Neural progenitor cell (in vitro differentiated cells): Measurements from ENCODE around the gene METTL8. TPM values are rescaled to one million over a fixed set of nuclear protein-coding genes. Genes with fewer than 3 reads are reported as not detected.

Experiments
- DNase-seq: peaks from one replicate; pipeline ENCODE4 v3.0.0-alpha.2; 2016; ENCODE audit warnings: low spot score
- H2AFZ ChIP-seq: fragments of 200-600 bp; sonication (generic); replicated peaks from 2 replicates; pipeline ENCODE4 v1.6.1; 2016; ENCODE audit warnings: antibody characterized with exemption
- H3F3A ChIP-seq: fragments of 200-600 bp; sonication (generic); 2 replicates; pipeline ENCODE4 v1.6.1; 2016; ENCODE audit warnings: antibody characterized with exemption, low read depth
- H3K27ac ChIP-seq: fragments of 200-600 bp; sonication (generic); 2 replicates; pipeline ENCODE4 v1.5.1; 2016; ENCODE audit warnings: mild to moderate bottlenecking
- H3K27me3 ChIP-seq: fragments of 200-600 bp; sonication (generic); 2 replicates; pipeline ENCODE4 v1.6.1; 2016; ENCODE audit warnings: mild to moderate bottlenecking, moderate library complexity
- H3K36me3 ChIP-seq: fragments of 200-600 bp; sonication (generic); 2 replicates; pipeline ENCODE4 v1.5.1; 2016
- H3K4me1 ChIP-seq: fragments of 200-600 bp; sonication (generic); 2 replicates; pipeline ENCODE4 v1.6.1; 2016; ENCODE audit warnings: mixed run types
- H3K4me2 ChIP-seq: fragments of 200-600 bp; sonication (generic); 2 replicates; pipeline ENCODE4 v1.6.1; 2016
- H3K4me3 ChIP-seq: fragments of 200-600 bp; sonication (generic); 2 replicates; pipeline ENCODE4 v1.5.1; 2016
- H3K79me2 ChIP-seq: fragments of 200-600 bp; sonication (generic); 2 replicates; pipeline ENCODE4 v1.6.1; 2016; ENCODE audit warnings: low read depth
- H3K9ac ChIP-seq: fragments of 200-600 bp; sonication (generic); 2 replicates; pipeline ENCODE4 v1.6.1; 2016
- H3K9me3 ChIP-seq: fragments of 200-600 bp; sonication (generic); 2 replicates; pipeline ENCODE4 v1.5.1; 2016; ENCODE audit warnings: low read depth
- H4K20me1 ChIP-seq: fragments of 200-600 bp; sonication (generic); 2 replicates; pipeline ENCODE4 v1.6.1; 2016; ENCODE audit warnings: low read depth
- H3K27ac Mint-ChIP-seq: 3 replicates; pipeline ENCODE4 v1.8.0; 2021; ENCODE audit warnings: mixed read lengths
- H3K27me3 Mint-ChIP-seq: 2 replicates; pipeline ENCODE4 v1.8.0; 2022; ENCODE audit warnings: low read depth, mild to moderate bottlenecking, inconsistent platforms, moderate library complexity, mixed read lengths; ENCODE audit not compliant: insufficient read depth
- H3K36me3 Mint-ChIP-seq: 3 replicates; pipeline ENCODE4 v1.8.0; 2021; ENCODE audit warnings: mixed read lengths
- H3K4me1 Mint-ChIP-seq: 3 replicates; pipeline ENCODE4 v1.8.0; 2021; ENCODE audit warnings: mixed read lengths
- H3K4me3 Mint-ChIP-seq: 3 replicates; pipeline ENCODE4 v1.8.0; 2021; ENCODE audit warnings: mild to moderate bottlenecking, moderate library complexity, mixed read lengths
- H3K9me3 Mint-ChIP-seq: 3 replicates; pipeline ENCODE4 v1.8.0; 2020; ENCODE audit warnings: mixed read lengths
- CTCF ChIP-seq: fragments of 200-600 bp; sonication (generic); IDR thresholded peaks from 2 replicates; pipeline ENCODE4 v1.5.1; 2017; ENCODE audit warnings: antibody characterized with exemption, mild to moderate bottlenecking
- EZH2 ChIP-seq: fragments of 200-600 bp; sonication (generic); IDR thresholded peaks from 2 replicates; pipeline ENCODE4 v1.6.1; 2017; ENCODE audit warnings: antibody characterized with exemption, mild to moderate bottlenecking, moderate library complexity
- EZH2phosphoT487 ChIP-seq: fragments of 200-600 bp; sonication (generic); IDR thresholded peaks from 2 replicates; pipeline ENCODE4 v1.6.1; 2017; ENCODE audit warnings: antibody characterized with exemption
- total RNA-seq: library from RNA; depleted of rRNA; stranded (reverse); fragments of >200 nt; gene quantifications from 2 replicates; pipeline ENCODE4 v1.2.3, GENCODE V29; 2015; ENCODE audit warnings: low replicate concordance

Gene METTL8
- total RNA-seq, 1 donor from 2014 or later, result 29.2 TPM

- Histone ChIP-seq H3K9ac (no peak overlapping the region), H3K4me2 (no peak overlapping the region), H4K20me1 (no peaks in the 10 kb centered on the region), H3K4me3 (no peak overlapping the region), H3K27me3 (no peaks in the 10 kb centered on the region), H3K27ac (no peak overlapping the region), H3F3A (peaks cover 4% of the 10 kb centered on the region), H2AFZ (no peak overlapping the region), H3K36me3 (no peaks in the 10 kb centered on the region), H3K4me1 (no peaks in the 10 kb centered on the region), H3K9me3 (peaks cover 7% of the 10 kb centered on the region), H3K79me2 (no peaks in the 10 kb centered on the region)
- Mint-ChIP-seq H3K9me3 (peaks cover 15% of the 10 kb centered on the region), H3K27me3 (peaks cover 4% of the 10 kb centered on the region), H3K27ac (no peak overlapping the region), H3K36me3 (peaks cover 10% of the 10 kb centered on the region), H3K4me1 (peaks cover 6% of the 10 kb centered on the region), H3K4me3 (no peak overlapping the region)
- TF ChIP-seq EZH2 (no peak), CTCF (no peak), EZH2phosphoT487 (no peak)
- no peak for DNase-seq
These were observed 126.2 kb downstream of the METTL8 start for GRCh38 chr2:171307560-171307959.

DNA sequence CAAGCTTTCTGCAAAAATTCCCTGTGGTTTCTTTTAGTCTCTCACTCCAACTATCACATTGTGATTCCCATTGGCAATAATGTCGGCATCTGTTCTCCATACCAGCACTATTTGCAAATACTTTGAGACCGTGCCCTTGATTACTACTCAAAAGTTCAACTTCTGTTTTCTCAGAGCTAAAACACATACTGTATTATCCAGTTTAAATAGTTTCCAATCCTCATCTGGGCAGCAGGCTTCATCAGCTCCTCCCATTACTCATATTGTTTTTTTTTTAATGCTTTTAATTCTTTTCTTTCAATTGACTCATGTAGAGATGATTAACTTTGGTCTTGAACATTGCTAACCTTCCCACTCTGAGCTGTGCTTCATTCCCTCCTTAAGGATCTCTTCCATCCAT lies 135.8 kb downstream of the METTL8 start:
- TF ChIP-seq EZH2phosphoT487 (no peak), CTCF (no peak), EZH2 (no peak)
- no peaks in the 10 kb centered on the region for H3F3A ChIP-seq
- H3K79me2 ChIP-seq, result no peaks in the 10 kb centered on the region
- H4K20me1 ChIP-seq, result no peaks in the 10 kb centered on the region
- Mint-ChIP-seq H3K9me3 (no peaks in the 10 kb centered on the region), H3K27ac (no peak overlapping the region), H3K4me1 (no peaks in the 10 kb centered on the region), H3K36me3 (no peaks in the 10 kb centered on the region), H3K4me3 (no peak overlapping the region), H3K27me3 (peaks cover 2% of the 10 kb centered on the region)
- no peak overlapping the region for H2AFZ ChIP-seq
- H3K27me3 ChIP-seq, result no peaks in the 10 kb centered on the region
- no peak overlapping the region for H3K27ac ChIP-seq
- no peak for DNase-seq
- no peak overlapping the region for H3K4me2 ChIP-seq
- no peaks in the 10 kb centered on the region for H3K36me3 ChIP-seq
- no peak overlapping the region for H3K4me3 ChIP-seq
- no peak overlapping the region for H3K9ac ChIP-seq
- H3K4me1 ChIP-seq, result peaks cover 3% of the 10 kb centered on the region
- H3K9me3 ChIP-seq, result no peaks in the 10 kb centered on the region

GRCh38 chr2:171294608-171295007 lies 139.2 kb downstream of the METTL8 start:
- H3K27me3 Mint-ChIP-seq, result peaks cover 4% of the 10 kb centered on the region
- Histone ChIP-seq H3K4me3 (no peak overlapping the region), H4K20me1 (no peaks in the 10 kb centered on the region), H3K36me3 (no peaks in the 10 kb centered on the region), H3K79me2 (no peaks in the 10 kb centered on the region), H2AFZ (no peak overlapping the region), H3K27ac (no peak overlapping the region), H3K4me1 (peaks cover 7% of the 10 kb centered on the region), H3K9ac (no peak overlapping the region), H3K4me2 (no peak overlapping the region), H3K27me3 (no peaks in the 10 kb centered on the region), H3K9me3 (no peaks in the 10 kb centered on the region), H3F3A (no peaks in the 10 kb centered on the region)
- no peaks in the 10 kb centered on the region for H3K9me3 Mint-ChIP-seq
- TF ChIP-seq CTCF (no peak), EZH2 (no peak), EZH2phosphoT487 (no peak)
- H3K27ac Mint-ChIP-seq, result no peak overlapping the region
- no peak overlapping the region for H3K4me3 Mint-ChIP-seq
- no peaks in the 10 kb centered on the region for H3K36me3 Mint-ChIP-seq
- DNase-seq, result no peak
- no peaks in the 10 kb centered on the region for H3K4me1 Mint-ChIP-seq

DNA sequence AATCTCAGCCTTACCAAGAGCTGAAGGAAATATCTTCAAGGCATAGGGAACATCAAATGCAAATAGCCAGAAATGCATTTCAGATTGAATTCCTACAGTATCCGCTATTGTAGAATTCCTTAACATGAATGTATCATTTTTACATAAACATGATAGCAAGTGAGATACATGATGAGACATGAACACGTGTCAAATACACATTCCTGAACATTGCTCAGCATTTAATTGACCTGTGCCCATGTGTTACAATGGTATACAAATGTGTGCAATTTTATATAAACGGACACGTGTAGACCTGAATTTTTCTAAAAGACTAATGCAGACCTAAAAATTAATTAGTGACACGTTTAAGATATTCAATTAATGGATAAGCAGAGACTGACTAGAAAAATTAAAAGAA lies 140.1 kb downstream of the METTL8 start:
- no peak overlapping the region for H3K4me3 ChIP-seq
- H3K4me1 Mint-ChIP-seq, result no peaks in the 10 kb centered on the region
- H3K4me1 ChIP-seq, result peaks cover 15% of the 10 kb centered on the region
- no peaks in the 10 kb centered on the region for H3F3A ChIP-seq
- H2AFZ ChIP-seq, result no peak overlapping the region
- H3K9me3 Mint-ChIP-seq, result no peaks in the 10 kb centered on the region
- no peak overlapping the region for H3K9ac ChIP-seq
- H3K27me3 ChIP-seq, result no peaks in the 10 kb centered on the region
- H3K36me3 ChIP-seq, result no peaks in the 10 kb centered on the region
- no peaks in the 10 kb centered on the region for H3K9me3 ChIP-seq
- TF ChIP-seq EZH2phosphoT487, result no peak
- no peak for TF ChIP-seq EZH2
- no peak for TF ChIP-seq CTCF
- no peak for DNase-seq
- no peak overlapping the region for H3K4me2 ChIP-seq
- no peak overlapping the region for H3K4me3 Mint-ChIP-seq
- H3K27me3 Mint-ChIP-seq, result peaks cover 3% of the 10 kb centered on the region
- no peaks in the 10 kb centered on the region for H3K36me3 Mint-ChIP-seq
- no peak overlapping the region for H3K27ac Mint-ChIP-seq
- no peaks in the 10 kb centered on the region for H3K79me2 ChIP-seq
- H4K20me1 ChIP-seq, result no peaks in the 10 kb centered on the region
- no peak overlapping the region for H3K27ac ChIP-seq
